Measurements from ENCODE around the gene TRPC6.

GRCh38 chr11:101442171-101442570 lies 141.6 kb downstream of the TRPC6 start:
- TF ChIP-seq CTCF (IDR thresholded peaks at IDR 0.05; ENCODE audit: low read depth, low read length, poor library complexity, severe bottlenecking): no peak
- TF ChIP-seq EZH2phosphoT487 (IDR thresholded peaks at IDR 0.05; ENCODE audit: borderline replicate concordance, low read length): no peak
